ENCODE data around the gene HRAS. TPM values are rescaled to one million over a fixed set of nuclear protein-coding genes. Genes with fewer than 3 reads are reported as not detected.
A peak's percentile ranks its signal among the peaks of the same experiment; 100 is the strongest.

HRAS gene
- total RNA-seq, 1 donor from 2014 or later: 76.6 TPM

- no peaks in the 10 kb centered on the region for H3K27me3 Mint-ChIP-seq (ENCODE audit: insufficient read depth)
- no peak overlapping the region for H3K27ac Mint-ChIP-seq
- H3K4me1 Mint-ChIP-seq (ENCODE audit: low read depth): peaks cover 5% of the 10 kb centered on the region
- H3K9me3 Mint-ChIP-seq: no peaks in the 10 kb centered on the region
- DNase-seq (ENCODE audit: low spot score): no peak
- H3K4me3 Mint-ChIP-seq: no peak overlapping the region
- intact Hi-C loops (cut with micrococcal nuclease): loop anchor here (5.0 kb wide), 1 partner anchor 209 kb away; the partner anchor contains the start of gene IFITM2
- peaks cover 22% of the 10 kb centered on the region for H3K36me3 Mint-ChIP-seq (ENCODE audit: low read depth)
These were observed 19.0 kb downstream of the HRAS start for GRCh38 chr11:516400-516799.

- peaks cover 5% of the 10 kb centered on the region for H3K4me1 Mint-ChIP-seq (ENCODE audit: low read depth)
- H3K9me3 Mint-ChIP-seq: no peaks in the 10 kb centered on the region
- H3K36me3 Mint-ChIP-seq (ENCODE audit: low read depth): peaks cover 24% of the 10 kb centered on the region
- no peaks in the 10 kb centered on the region for H3K27me3 Mint-ChIP-seq (ENCODE audit: insufficient read depth)
- no peak for DNase-seq (ENCODE audit: low spot score)
- H3K4me3 Mint-ChIP-seq: no peak overlapping the region
- H3K27ac Mint-ChIP-seq: no peak overlapping the region
- intact Hi-C loops (cut with micrococcal nuclease): loop anchor here (5.0 kb wide), 1 partner anchor 208 kb away; the partner anchor contains the start of gene IFITM2
These were observed 20.2 kb downstream of the HRAS start for GRCh38 chr11:515131-515530.

GRCh38 chr11:514606-515005 is 20.8 kb downstream of the HRAS start:
- Mint-ChIP-seq H3K36me3 (ENCODE audit: low read depth) (peaks cover 30% of the 10 kb centered on the region), H3K27me3 (ENCODE audit: insufficient read depth) (no peaks in the 10 kb centered on the region), H3K27ac (no peak overlapping the region), H3K4me1 (ENCODE audit: low read depth) (peaks cover 5% of the 10 kb centered on the region), H3K9me3 (no peaks in the 10 kb centered on the region), H3K4me3 (no peak overlapping the region)
- DNase-seq (ENCODE audit: low spot score): no peak
- intact Hi-C loops (cut with micrococcal nuclease): loop anchor here (5.0 kb wide), 1 partner anchor 207 kb away; the partner anchor contains the start of gene IFITM2

- DNase-seq (ENCODE audit: low spot score): no peak
- H3K36me3 Mint-ChIP-seq (ENCODE audit: low read depth): peaks cover 35% of the 10 kb centered on the region
- H3K27me3 Mint-ChIP-seq (ENCODE audit: insufficient read depth): no peaks in the 10 kb centered on the region
- H3K4me1 Mint-ChIP-seq (ENCODE audit: low read depth): no peaks in the 10 kb centered on the region
- intact Hi-C loops (cut with micrococcal nuclease): no loop called here
- no peaks in the 10 kb centered on the region for H3K9me3 Mint-ChIP-seq
- no peak overlapping the region for H3K27ac Mint-ChIP-seq
- H3K4me3 Mint-ChIP-seq: no peak overlapping the region
These were observed 22.4 kb downstream of the HRAS start for GRCh38 chr11:512761-513595.

DNA sequence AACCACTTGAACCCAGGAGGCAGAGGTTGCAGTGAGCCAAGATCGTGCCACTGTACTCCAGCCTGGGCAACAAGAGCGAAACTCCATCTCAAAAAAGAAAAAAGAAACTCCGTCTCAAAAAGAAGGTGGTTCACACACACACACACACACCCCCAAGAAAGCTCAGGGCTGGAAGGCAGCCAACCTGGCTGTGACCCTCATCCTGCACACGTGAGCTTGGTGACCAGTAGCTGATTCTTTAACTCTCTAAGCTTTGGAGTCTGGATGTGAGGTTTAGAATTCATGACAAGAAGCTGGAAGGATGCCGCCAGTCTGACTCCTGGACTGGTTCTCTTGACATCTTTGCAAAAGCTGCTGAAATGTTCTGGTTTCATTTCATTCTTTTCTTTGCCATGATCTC is 26.4 kb downstream of the HRAS start:
- no peak for DNase-seq (ENCODE audit: low spot score)
- H3K4me1 Mint-ChIP-seq (ENCODE audit: low read depth): peaks cover 10% of the 10 kb centered on the region
- H3K27me3 Mint-ChIP-seq (ENCODE audit: insufficient read depth): no peaks in the 10 kb centered on the region
- H3K9me3 Mint-ChIP-seq: no peaks in the 10 kb centered on the region
- intact Hi-C loops (cut with micrococcal nuclease): loop anchor here (5.0 kb wide), 1 partner anchor 152 kb away; no protein-coding TSS in a partner anchor
- H3K4me3 Mint-ChIP-seq: peak overlapping the region; percentile 56
- peaks cover 29% of the 10 kb centered on the region for H3K36me3 Mint-ChIP-seq (ENCODE audit: low read depth)
- H3K27ac Mint-ChIP-seq: no peak overlapping the region

GRCh38 chr11:507727-508515 is 27.5 kb downstream of the HRAS start:
- Mint-ChIP-seq H3K9me3 (no peaks in the 10 kb centered on the region), H3K27ac (peak overlapping the region; percentile 84), H3K4me3 (peak overlapping the region; percentile 92), H3K4me1 (ENCODE audit: low read depth) (peaks cover 15% of the 10 kb centered on the region), H3K27me3 (ENCODE audit: insufficient read depth) (no peaks in the 10 kb centered on the region), H3K36me3 (ENCODE audit: low read depth) (peaks cover 25% of the 10 kb centered on the region)
- intact Hi-C loops (cut with micrococcal nuclease): loop anchor here (1.0 to 5.0 kb wide), 10 partner anchors 10 to 301 kb away; partner anchors contain the start of genes BET1L, PSMD13, RIC8A and RPLP2
- DNase-seq (ENCODE audit: low spot score): no peak

DNA sequence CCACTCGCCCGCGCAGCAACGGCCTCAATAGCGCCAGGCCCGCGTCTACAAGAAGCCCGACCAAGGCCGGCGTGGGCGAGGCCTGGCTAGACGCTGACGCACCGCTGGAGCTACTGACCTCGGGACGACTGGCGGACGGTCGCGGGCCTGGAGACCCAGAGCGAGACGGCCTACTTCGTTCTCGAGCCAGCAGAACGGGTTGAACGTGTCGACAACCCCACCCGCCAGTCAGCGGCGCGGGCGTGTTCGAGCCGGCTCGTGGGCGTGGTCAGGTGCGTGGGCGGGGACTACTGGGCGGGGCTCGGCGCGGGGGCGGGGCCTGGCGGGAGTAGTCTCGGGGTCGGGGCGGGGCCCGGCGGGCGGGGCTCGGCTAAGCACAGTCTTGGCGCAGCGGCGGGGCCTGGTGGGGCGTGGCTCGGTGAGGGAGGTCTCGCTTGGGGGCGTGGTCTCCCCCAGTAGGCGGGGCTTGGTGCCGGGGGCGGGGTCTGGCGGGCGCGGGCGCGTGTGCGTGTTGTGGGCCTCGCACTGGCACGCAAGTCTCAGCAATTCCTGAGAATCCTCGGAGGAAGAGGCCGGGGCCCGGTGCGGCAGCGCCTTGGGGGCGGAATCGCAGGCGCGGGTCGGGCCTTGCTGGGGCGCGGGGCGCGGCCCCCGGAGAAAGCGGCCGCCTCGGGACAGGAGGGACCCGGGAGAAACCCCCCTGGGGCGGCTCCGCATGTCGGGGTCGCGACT is 28.2 kb downstream of the HRAS start, which contains the start of gene RNH1:
Gene RNH1, minus strand, starts transcription at position 248 of the 732 bp plus-strand sequence. CDS start 5,080 bp downstream, outside the sequence.
- Mint-ChIP-seq H3K36me3 (ENCODE audit: low read depth) (peaks cover 25% of the 10 kb centered on the region), H3K9me3 (no peaks in the 10 kb centered on the region), H3K4me3 (peak within 1 kb of the TSS; percentile 92), H3K27ac (peak within 1 kb of the TSS; percentile 100), H3K27me3 (ENCODE audit: insufficient read depth) (no peaks in the 10 kb centered on the region), H3K4me1 (ENCODE audit: low read depth) (peaks cover 15% of the 10 kb centered on the region)
- intact Hi-C loops (cut with micrococcal nuclease): loop anchor here (1.0 to 5.0 kb wide), 14 partner anchors 11 to 302 kb away; partner anchors contain the start of genes BET1L, LRRC56, PHRF1 and PSMD13
- peak; percentile 97 for DNase-seq (ENCODE audit: low spot score)

- intact Hi-C loops (cut with micrococcal nuclease): loop anchor here (1.0 to 5.0 kb wide), 9 partner anchors 31 to 302 kb away; partner anchors contain the start of genes LRRC56, PHRF1, PTDSS2 and RPLP2
- Mint-ChIP-seq H3K4me1 (ENCODE audit: low read depth) (peaks cover 15% of the 10 kb centered on the region), H3K9me3 (no peaks in the 10 kb centered on the region), H3K36me3 (ENCODE audit: low read depth) (peaks cover 22% of the 10 kb centered on the region), H3K27ac (peak overlapping the region; percentile 100), H3K27me3 (ENCODE audit: insufficient read depth) (no peaks in the 10 kb centered on the region), H3K4me3 (peak overlapping the region; percentile 92)
- DNase-seq (ENCODE audit: low spot score): peak; percentile 97
These were observed 29.0 kb downstream of the HRAS start for GRCh38 chr11:506238-506994.

DNA sequence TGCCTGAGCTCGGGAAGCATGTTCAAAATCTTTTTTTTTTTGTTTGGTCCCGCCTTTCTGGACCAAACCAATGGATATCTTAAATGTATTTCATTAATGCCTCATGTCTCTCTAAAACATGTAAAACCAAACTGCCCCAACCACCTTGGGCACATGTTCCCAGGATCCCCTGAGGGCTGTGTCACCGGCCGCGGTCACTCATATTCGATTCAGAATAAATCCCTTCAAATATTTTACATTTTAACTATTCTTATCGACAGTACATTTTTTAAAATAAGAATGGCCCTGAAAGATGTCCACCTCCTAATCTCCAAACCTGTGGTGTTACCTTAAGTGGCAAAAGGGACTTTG is 30.4 kb downstream of the HRAS start:
- Mint-ChIP-seq H3K9me3 (no peaks in the 10 kb centered on the region), H3K27ac (peak overlapping the region; percentile 61), H3K4me3 (peak overlapping the region; percentile 92), H3K36me3 (ENCODE audit: low read depth) (peaks cover 22% of the 10 kb centered on the region), H3K27me3 (ENCODE audit: insufficient read depth) (no peaks in the 10 kb centered on the region), H3K4me1 (ENCODE audit: low read depth) (peaks cover 15% of the 10 kb centered on the region)
- DNase-seq (ENCODE audit: low spot score): no peak
- intact Hi-C loops (cut with micrococcal nuclease): loop anchor here (5.0 kb wide), 1 partner anchor 148 kb away; no protein-coding TSS in a partner anchor

DNA sequence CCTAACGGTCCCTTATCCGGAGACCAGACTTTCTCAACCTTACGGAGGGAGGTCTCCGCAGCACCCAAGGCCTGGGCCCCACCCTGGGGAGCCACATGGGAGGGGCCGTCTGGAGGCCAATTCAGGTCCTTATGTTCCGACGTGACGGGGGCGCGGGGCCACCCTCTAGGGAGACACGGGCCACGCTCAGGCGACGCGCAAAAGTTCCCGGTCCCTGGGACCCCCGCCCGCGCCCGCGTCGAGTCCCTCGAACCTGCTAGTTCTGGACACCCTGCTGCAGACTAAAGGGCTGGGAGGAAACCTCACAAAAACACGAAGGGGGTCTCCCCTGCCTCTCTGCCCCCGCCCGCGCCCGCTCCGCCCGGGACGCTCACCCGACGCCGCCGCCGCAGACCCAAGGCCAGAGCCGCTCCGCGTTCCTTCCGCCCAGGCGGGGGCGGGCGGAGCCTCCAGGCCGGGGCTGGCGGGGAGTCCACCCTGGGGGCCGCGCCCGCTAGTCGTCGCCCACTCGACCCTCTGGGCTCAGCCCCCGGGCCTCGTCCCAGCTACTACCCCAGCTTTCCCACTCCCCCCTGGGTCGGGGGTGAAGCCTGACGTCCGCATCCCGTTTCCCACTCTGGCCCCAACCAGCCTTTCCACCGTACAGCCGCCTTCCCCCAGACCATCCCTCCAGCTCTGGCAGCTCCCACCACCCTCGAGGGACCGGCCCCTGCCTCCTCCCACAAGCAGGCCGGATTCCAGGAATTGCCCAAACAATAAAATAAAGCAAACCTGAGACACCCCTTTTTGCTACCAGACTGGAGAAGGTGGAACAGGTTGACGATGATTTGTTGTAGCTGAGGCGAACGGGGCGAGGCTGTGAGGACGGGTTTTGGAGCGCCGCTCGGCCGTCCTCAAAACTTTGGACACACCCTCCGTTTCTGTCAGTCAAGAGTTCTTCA is 31.1 kb downstream of the HRAS start:
- no peaks in the 10 kb centered on the region for H3K27me3 Mint-ChIP-seq (ENCODE audit: insufficient read depth)
- no peak for DNase-seq (ENCODE audit: low spot score)
- intact Hi-C loops (cut with micrococcal nuclease): no loop called here
- H3K4me3 Mint-ChIP-seq: peak overlapping the region; percentile 92
- peaks cover 19% of the 10 kb centered on the region for H3K36me3 Mint-ChIP-seq (ENCODE audit: low read depth)
- peaks cover 15% of the 10 kb centered on the region for H3K4me1 Mint-ChIP-seq (ENCODE audit: low read depth)
- no peaks in the 10 kb centered on the region for H3K9me3 Mint-ChIP-seq
- H3K27ac Mint-ChIP-seq: peak overlapping the region; percentile 61

Measured in activated T-helper 1 cell treated with anti-CD3 and anti-CD28 coated beads, Interleukin-12 subunit alpha, Interleukin-12 subunit beta, Interleukin-2, Interleukin-4 antibody, amounts not matched to agents 30 ng/mL and 10 ng/mL and 1 ng/mL, durations not matched to agents 14 hours and 24 hours and 36 hours (primary cell).